Ovary (tissue), 3 donors: ENCODE measurements around the gene VWA7.
"Not testable (repeated sequence)": the region's sequence is repeated elsewhere in the genome, so short reads cannot be mapped to it uniquely, and the experiment has no call there.

ENCODE experiments used
- EP300 ChIP-seq: sonication (generic); formaldehyde crosslinking; IDR thresholded peaks from one replicate; pipeline ENCODE4 v1.6.1; 2017; ENCODE audit warnings: antibody characterized with exemption
- POLR2A ChIP-seq: fragments of 450-650 bp; IDR thresholded peaks from one replicate; pipeline ENCODE4 v1.6.1; 2017; ENCODE audit warnings: antibody characterized with exemption, mild to moderate bottlenecking, moderate library complexity
- TF ChIP-seq, protein P1 (sequence below), 3 donors: fragments of 450-650 bp in 2 of 3; fragments of 200-600 bp in 1 of 3; IDR thresholded peaks; one replicate each; pipeline versions ENCODE4 v1.5.1 to v1.8.0; 2016 to 2022; ENCODE audit warnings: antibody characterized with exemption in 3 of 3, mild to moderate bottlenecking in 1 of 3
- donor health status: DM: no; HTN: no; CAD: no.

DNA sequence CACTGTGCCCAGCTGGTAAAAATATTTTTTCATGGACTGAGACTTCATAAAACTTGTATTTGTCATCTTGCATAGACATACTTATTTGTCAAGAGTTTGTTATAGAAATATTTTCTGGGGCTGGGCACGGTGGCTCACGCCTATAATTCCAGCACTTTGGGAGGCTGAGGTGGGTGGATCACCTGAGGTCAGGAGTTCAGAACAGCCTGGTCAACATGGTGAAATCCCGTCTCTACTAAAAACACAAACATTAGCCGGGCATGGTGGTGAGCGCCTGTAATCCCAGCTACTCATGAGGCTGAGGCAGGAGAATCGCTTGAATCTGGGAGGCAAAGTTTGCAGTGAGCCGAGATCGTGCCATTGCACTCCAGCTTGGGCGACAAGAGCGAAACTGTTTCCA lies 31.5 kb upstream of the VWA7 start:
- TF ChIP-seq POLR2A, EP300: not testable (repeated sequence)
- TF ChIP-seq, protein P1, sequence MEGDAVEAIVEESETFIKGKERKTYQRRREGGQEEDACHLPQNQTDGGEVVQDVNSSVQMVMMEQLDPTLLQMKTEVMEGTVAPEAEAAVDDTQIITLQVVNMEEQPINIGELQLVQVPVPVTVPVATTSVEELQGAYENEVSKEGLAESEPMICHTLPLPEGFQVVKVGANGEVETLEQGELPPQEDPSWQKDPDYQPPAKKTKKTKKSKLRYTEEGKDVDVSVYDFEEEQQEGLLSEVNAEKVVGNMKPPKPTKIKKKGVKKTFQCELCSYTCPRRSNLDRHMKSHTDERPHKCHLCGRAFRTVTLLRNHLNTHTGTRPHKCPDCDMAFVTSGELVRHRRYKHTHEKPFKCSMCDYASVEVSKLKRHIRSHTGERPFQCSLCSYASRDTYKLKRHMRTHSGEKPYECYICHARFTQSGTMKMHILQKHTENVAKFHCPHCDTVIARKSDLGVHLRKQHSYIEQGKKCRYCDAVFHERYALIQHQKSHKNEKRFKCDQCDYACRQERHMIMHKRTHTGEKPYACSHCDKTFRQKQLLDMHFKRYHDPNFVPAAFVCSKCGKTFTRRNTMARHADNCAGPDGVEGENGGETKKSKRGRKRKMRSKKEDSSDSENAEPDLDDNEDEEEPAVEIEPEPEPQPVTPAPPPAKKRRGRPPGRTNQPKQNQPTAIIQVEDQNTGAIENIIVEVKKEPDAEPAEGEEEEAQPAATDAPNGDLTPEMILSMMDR (IDR thresholded peaks at IDR 0.05): not testable (repeated sequence)
